Measurements from ENCODE around the gene EXOC4.

- no peak for TF ChIP-seq POLR2A (IDR thresholded peaks at IDR 0.05; ENCODE audit: low read length)
- no peak for TF ChIP-seq GATA1 (IDR thresholded peaks at IDR 0.05; ENCODE audit: low read depth, low read length)
Measured at GRCh38 chr7:133540096-133540860, 287.4 kb downstream of the EXOC4 start.

All from erythroblast (primary cell).